Neural progenitor cell (in vitro differentiated cells): ENCODE data around the gene GABRA4. TPM values are rescaled to one million over a fixed set of nuclear protein-coding genes. Genes with fewer than 3 reads are reported as not detected.

Experiments
- DNase-seq: peaks from one replicate; pipeline ENCODE4 v3.0.0-alpha.2; 2016; ENCODE audit warnings: low spot score
- H2AFZ ChIP-seq: fragments of 200-600 bp; sonication (generic); replicated peaks from 2 replicates; pipeline ENCODE4 v1.6.1; 2016; ENCODE audit warnings: antibody characterized with exemption
- H3F3A ChIP-seq: fragments of 200-600 bp; sonication (generic); 2 replicates; pipeline ENCODE4 v1.6.1; 2016; ENCODE audit warnings: antibody characterized with exemption, low read depth
- H3K27ac ChIP-seq: fragments of 200-600 bp; sonication (generic); 2 replicates; pipeline ENCODE4 v1.5.1; 2016; ENCODE audit warnings: mild to moderate bottlenecking
- H3K27me3 ChIP-seq: fragments of 200-600 bp; sonication (generic); 2 replicates; pipeline ENCODE4 v1.6.1; 2016; ENCODE audit warnings: mild to moderate bottlenecking, moderate library complexity
- H3K36me3 ChIP-seq: fragments of 200-600 bp; sonication (generic); 2 replicates; pipeline ENCODE4 v1.5.1; 2016
- H3K4me1 ChIP-seq: fragments of 200-600 bp; sonication (generic); 2 replicates; pipeline ENCODE4 v1.6.1; 2016; ENCODE audit warnings: mixed run types
- H3K4me2 ChIP-seq: fragments of 200-600 bp; sonication (generic); 2 replicates; pipeline ENCODE4 v1.6.1; 2016
- H3K4me3 ChIP-seq: fragments of 200-600 bp; sonication (generic); 2 replicates; pipeline ENCODE4 v1.5.1; 2016
- H3K79me2 ChIP-seq: fragments of 200-600 bp; sonication (generic); 2 replicates; pipeline ENCODE4 v1.6.1; 2016; ENCODE audit warnings: low read depth
- H3K9ac ChIP-seq: fragments of 200-600 bp; sonication (generic); 2 replicates; pipeline ENCODE4 v1.6.1; 2016
- H3K9me3 ChIP-seq: fragments of 200-600 bp; sonication (generic); 2 replicates; pipeline ENCODE4 v1.5.1; 2016; ENCODE audit warnings: low read depth
- H4K20me1 ChIP-seq: fragments of 200-600 bp; sonication (generic); 2 replicates; pipeline ENCODE4 v1.6.1; 2016; ENCODE audit warnings: low read depth
- H3K27ac Mint-ChIP-seq: 3 replicates; pipeline ENCODE4 v1.8.0; 2021; ENCODE audit warnings: mixed read lengths
- H3K27me3 Mint-ChIP-seq: 2 replicates; pipeline ENCODE4 v1.8.0; 2022; ENCODE audit warnings: low read depth, mild to moderate bottlenecking, inconsistent platforms, moderate library complexity, mixed read lengths; ENCODE audit not compliant: insufficient read depth
- H3K36me3 Mint-ChIP-seq: 3 replicates; pipeline ENCODE4 v1.8.0; 2021; ENCODE audit warnings: mixed read lengths
- H3K4me1 Mint-ChIP-seq: 3 replicates; pipeline ENCODE4 v1.8.0; 2021; ENCODE audit warnings: mixed read lengths
- H3K4me3 Mint-ChIP-seq: 3 replicates; pipeline ENCODE4 v1.8.0; 2021; ENCODE audit warnings: mild to moderate bottlenecking, moderate library complexity, mixed read lengths
- H3K9me3 Mint-ChIP-seq: 3 replicates; pipeline ENCODE4 v1.8.0; 2020; ENCODE audit warnings: mixed read lengths
- CTCF ChIP-seq: fragments of 200-600 bp; sonication (generic); IDR thresholded peaks from 2 replicates; pipeline ENCODE4 v1.5.1; 2017; ENCODE audit warnings: antibody characterized with exemption, mild to moderate bottlenecking
- EZH2 ChIP-seq: fragments of 200-600 bp; sonication (generic); IDR thresholded peaks from 2 replicates; pipeline ENCODE4 v1.6.1; 2017; ENCODE audit warnings: antibody characterized with exemption, mild to moderate bottlenecking, moderate library complexity
- EZH2phosphoT487 ChIP-seq: fragments of 200-600 bp; sonication (generic); IDR thresholded peaks from 2 replicates; pipeline ENCODE4 v1.6.1; 2017; ENCODE audit warnings: antibody characterized with exemption
- total RNA-seq: library from RNA; depleted of rRNA; stranded (reverse); fragments of >200 nt; gene quantifications from 2 replicates; pipeline ENCODE4 v1.2.3, GENCODE V29; 2015; ENCODE audit warnings: low replicate concordance

Gene GABRA4
- total RNA-seq, 1 donor from 2014 or later: not detected

GRCh38 chr4:46977245-46977644 lies 16.1 kb downstream of the GABRA4 start:
- no peaks in the 10 kb centered on the region for H4K20me1 ChIP-seq
- no peaks in the 10 kb centered on the region for H3F3A ChIP-seq
- H3K4me1 ChIP-seq: no peaks in the 10 kb centered on the region
- Mint-ChIP-seq H3K9me3 (no peaks in the 10 kb centered on the region), H3K27ac (no peak overlapping the region), H3K36me3 (no peaks in the 10 kb centered on the region), H3K4me3 (no peak overlapping the region), H3K4me1 (no peaks in the 10 kb centered on the region), H3K27me3 (no peaks in the 10 kb centered on the region)
- H2AFZ ChIP-seq: no peak overlapping the region
- DNase-seq: no peak
- peaks cover 11% of the 10 kb centered on the region for H3K27me3 ChIP-seq
- no peak overlapping the region for H3K27ac ChIP-seq
- no peak overlapping the region for H3K9ac ChIP-seq
- no peaks in the 10 kb centered on the region for H3K9me3 ChIP-seq
- no peak overlapping the region for H3K4me3 ChIP-seq
- no peaks in the 10 kb centered on the region for H3K79me2 ChIP-seq
- no peak for TF ChIP-seq EZH2phosphoT487
- no peak for TF ChIP-seq CTCF
- TF ChIP-seq EZH2: no peak
- no peak overlapping the region for H3K4me2 ChIP-seq
- H3K36me3 ChIP-seq: no peaks in the 10 kb centered on the region

- Histone ChIP-seq H3K27ac (no peak overlapping the region), H3K4me1 (no peaks in the 10 kb centered on the region), H3K36me3 (no peaks in the 10 kb centered on the region), H3K4me2 (no peak overlapping the region), H4K20me1 (no peaks in the 10 kb centered on the region), H3K9me3 (no peaks in the 10 kb centered on the region), H3K4me3 (no peak overlapping the region), H3F3A (no peaks in the 10 kb centered on the region), H3K79me2 (no peaks in the 10 kb centered on the region), H3K27me3 (peaks cover 13% of the 10 kb centered on the region), H2AFZ (no peak overlapping the region), H3K9ac (no peak overlapping the region)
- Mint-ChIP-seq H3K9me3 (no peaks in the 10 kb centered on the region), H3K4me3 (no peak overlapping the region), H3K36me3 (no peaks in the 10 kb centered on the region), H3K27ac (no peak overlapping the region), H3K27me3 (no peaks in the 10 kb centered on the region), H3K4me1 (no peaks in the 10 kb centered on the region)
- no peak for TF ChIP-seq CTCF
- no peak for TF ChIP-seq EZH2
- TF ChIP-seq EZH2phosphoT487: no peak
- DNase-seq: no peak
Observed at GRCh38 chr4:46975812-46976553, 17.4 kb downstream of the GABRA4 start.

GRCh38 chr4:46974891-46975543 lies 18.4 kb downstream of the GABRA4 start:
- Histone ChIP-seq H3K36me3 (no peaks in the 10 kb centered on the region), H3K9ac (no peak overlapping the region), H3K27ac (no peak overlapping the region), H4K20me1 (no peaks in the 10 kb centered on the region), H3K4me3 (no peak overlapping the region), H3K4me1 (no peaks in the 10 kb centered on the region), H3F3A (no peaks in the 10 kb centered on the region), H3K9me3 (no peaks in the 10 kb centered on the region), H3K79me2 (no peaks in the 10 kb centered on the region), H2AFZ (no peak overlapping the region), H3K27me3 (peaks cover 16% of the 10 kb centered on the region), H3K4me2 (no peak overlapping the region)
- DNase-seq: no peak
- TF ChIP-seq CTCF (no peak), EZH2phosphoT487 (no peak), EZH2 (no peak)
- Mint-ChIP-seq H3K27ac (no peak overlapping the region), H3K27me3 (no peaks in the 10 kb centered on the region), H3K36me3 (no peaks in the 10 kb centered on the region), H3K4me1 (no peaks in the 10 kb centered on the region), H3K9me3 (no peaks in the 10 kb centered on the region), H3K4me3 (no peak overlapping the region)
